SK-N-SH (cell line): Measurements from ENCODE around the gene NOP9.

ENCODE experiments used
- FOXJ3 ChIP-seq: sonication (generic); formaldehyde crosslinking; IDR thresholded peaks from 2 replicates; pipeline ENCODE4 v1.5.1; 2020; ENCODE audit warnings: mild to moderate bottlenecking, missing genetic modification reagents
- TF ChIP-seq, protein P1 (sequence below): fragments of 150-350 bp; IDR thresholded peaks from 2 replicates; pipeline ENCODE4 v1.6.1; 2017; ENCODE audit warnings: antibody characterized with exemption, low read length, low read depth, borderline replicate concordance
- TF ChIP-seq, protein P2 (sequence below): fragments of 200-600 bp; sonication (generic); IDR thresholded peaks from 2 replicates; pipeline ENCODE4 v1.6.1; 2017; ENCODE audit warnings: antibody characterized with exemption, mild to moderate bottlenecking, moderate library complexity

- TF ChIP-seq, protein P1, sequence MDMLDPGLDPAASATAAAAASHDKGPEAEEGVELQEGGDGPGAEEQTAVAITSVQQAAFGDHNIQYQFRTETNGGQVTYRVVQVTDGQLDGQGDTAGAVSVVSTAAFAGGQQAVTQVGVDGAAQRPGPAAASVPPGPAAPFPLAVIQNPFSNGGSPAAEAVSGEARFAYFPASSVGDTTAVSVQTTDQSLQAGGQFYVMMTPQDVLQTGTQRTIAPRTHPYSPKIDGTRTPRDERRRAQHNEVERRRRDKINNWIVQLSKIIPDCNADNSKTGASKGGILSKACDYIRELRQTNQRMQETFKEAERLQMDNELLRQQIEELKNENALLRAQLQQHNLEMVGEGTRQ, result no peak
- TF ChIP-seq, protein P2, sequence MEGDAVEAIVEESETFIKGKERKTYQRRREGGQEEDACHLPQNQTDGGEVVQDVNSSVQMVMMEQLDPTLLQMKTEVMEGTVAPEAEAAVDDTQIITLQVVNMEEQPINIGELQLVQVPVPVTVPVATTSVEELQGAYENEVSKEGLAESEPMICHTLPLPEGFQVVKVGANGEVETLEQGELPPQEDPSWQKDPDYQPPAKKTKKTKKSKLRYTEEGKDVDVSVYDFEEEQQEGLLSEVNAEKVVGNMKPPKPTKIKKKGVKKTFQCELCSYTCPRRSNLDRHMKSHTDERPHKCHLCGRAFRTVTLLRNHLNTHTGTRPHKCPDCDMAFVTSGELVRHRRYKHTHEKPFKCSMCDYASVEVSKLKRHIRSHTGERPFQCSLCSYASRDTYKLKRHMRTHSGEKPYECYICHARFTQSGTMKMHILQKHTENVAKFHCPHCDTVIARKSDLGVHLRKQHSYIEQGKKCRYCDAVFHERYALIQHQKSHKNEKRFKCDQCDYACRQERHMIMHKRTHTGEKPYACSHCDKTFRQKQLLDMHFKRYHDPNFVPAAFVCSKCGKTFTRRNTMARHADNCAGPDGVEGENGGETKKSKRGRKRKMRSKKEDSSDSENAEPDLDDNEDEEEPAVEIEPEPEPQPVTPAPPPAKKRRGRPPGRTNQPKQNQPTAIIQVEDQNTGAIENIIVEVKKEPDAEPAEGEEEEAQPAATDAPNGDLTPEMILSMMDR, result no peak
- no peak for TF ChIP-seq FOXJ3 (CRISPR knock-in tag)
These were observed 23.7 kb downstream of the NOP9 start for GRCh38 chr14:24323341-24323740.
